ENCODE measurements around the gene TRAPPC12. TPM values are rescaled to one million over a fixed set of nuclear protein-coding genes. Genes with fewer than 3 reads are reported as not detected.
"Not testable (repeated sequence)": the region's sequence is repeated elsewhere in the genome, so short reads cannot be mapped to it uniquely, and the experiment has no call there.

TRAPPC12 gene
- total RNA-seq, 1 experiment from 2014 or later = 34.8 TPM

- DNase-seq (ENCODE audit: low read depth, low spot score) = no peak
- in situ Hi-C loops (cut with HindIII; ENCODE audit: low pct_unique_long_range_greater_than_20kb, low sequenced_read_pairs) = no loop called here
Measured at GRCh38 chr2:3442185-3442584, 62.7 kb downstream of the TRAPPC12 start.

- DNase-seq (ENCODE audit: low read depth, low spot score) = no peak
- in situ Hi-C loops (cut with HindIII; ENCODE audit: low pct_unique_long_range_greater_than_20kb, low sequenced_read_pairs) = no loop called here
Measured at GRCh38 chr2:3443083-3443482, 63.6 kb downstream of the TRAPPC12 start.

GRCh38 chr2:3443506-3444084, 64.1 kb downstream of the TRAPPC12 start:
- in situ Hi-C loops (cut with HindIII; ENCODE audit: low pct_unique_long_range_greater_than_20kb, low sequenced_read_pairs) = no loop called here
- DNase-seq (ENCODE audit: low read depth, low spot score) = no peak

- in situ Hi-C loops (cut with HindIII; ENCODE audit: low pct_unique_long_range_greater_than_20kb, low sequenced_read_pairs) = no loop called here
- no peak for DNase-seq (ENCODE audit: low read depth, low spot score)
Measured at GRCh38 chr2:3445891-3446290, 66.4 kb downstream of the TRAPPC12 start.

- in situ Hi-C loops (cut with HindIII; ENCODE audit: low pct_unique_long_range_greater_than_20kb, low sequenced_read_pairs) = no loop called here
- DNase-seq (ENCODE audit: low read depth, low spot score) = no peak
Measured at GRCh38 chr2:3446381-3446780, 66.9 kb downstream of the TRAPPC12 start.

- DNase-seq (ENCODE audit: low read depth, low spot score); in situ Hi-C loops (cut with HindIII; ENCODE audit: low pct_unique_long_range_greater_than_20kb, low sequenced_read_pairs): not testable (repeated sequence)
Measured at GRCh38 chr2:3447186-3447585, 67.7 kb downstream of the TRAPPC12 start.

- in situ Hi-C loops (cut with HindIII; ENCODE audit: low pct_unique_long_range_greater_than_20kb, low sequenced_read_pairs) = no loop called here
- no peak for DNase-seq (ENCODE audit: low read depth, low spot score)
Measured at GRCh38 chr2:3447789-3448317, 68.4 kb downstream of the TRAPPC12 start.

- DNase-seq (ENCODE audit: low read depth, low spot score); in situ Hi-C loops (cut with HindIII; ENCODE audit: low pct_unique_long_range_greater_than_20kb, low sequenced_read_pairs): not testable (repeated sequence)
Measured at GRCh38 chr2:3448441-3448911, 69.0 kb downstream of the TRAPPC12 start.

- in situ Hi-C loops (cut with HindIII; ENCODE audit: low pct_unique_long_range_greater_than_20kb, low sequenced_read_pairs) = no loop called here
Measured at GRCh38 chr2:3449086-3449485, 69.6 kb downstream of the TRAPPC12 start.

GRCh38 chr2:3449936-3450335, 70.4 kb downstream of the TRAPPC12 start:
- in situ Hi-C loops (cut with HindIII; ENCODE audit: low pct_unique_long_range_greater_than_20kb, low sequenced_read_pairs) = no loop called here
- no peak for DNase-seq (ENCODE audit: low read depth, low spot score)

More at GRCh38 chr2:3449086-3449485, 69.6 kb downstream of the TRAPPC12 start:
- DNase-seq (ENCODE audit: low read depth, low spot score) = no peak

GRCh38 chr2:3450385-3451010, 71.0 kb downstream of the TRAPPC12 start:
- no peak for DNase-seq (ENCODE audit: low read depth, low spot score)
- in situ Hi-C loops (cut with HindIII; ENCODE audit: low pct_unique_long_range_greater_than_20kb, low sequenced_read_pairs) = no loop called here

- DNase-seq (ENCODE audit: low read depth, low spot score) = no peak
- in situ Hi-C loops (cut with HindIII; ENCODE audit: low pct_unique_long_range_greater_than_20kb, low sequenced_read_pairs) = no loop called here
Measured at GRCh38 chr2:3451169-3451568, 71.7 kb downstream of the TRAPPC12 start.

- in situ Hi-C loops (cut with HindIII; ENCODE audit: low pct_unique_long_range_greater_than_20kb, low sequenced_read_pairs) = no loop called here
Measured at GRCh38 chr2:3451926-3452671, 72.6 kb downstream of the TRAPPC12 start.

GRCh38 chr2:3453190-3453999, 73.9 kb downstream of the TRAPPC12 start:
- in situ Hi-C loops (cut with HindIII; ENCODE audit: low pct_unique_long_range_greater_than_20kb, low sequenced_read_pairs) = no loop called here
- DNase-seq (ENCODE audit: low read depth, low spot score) = no peak

More at GRCh38 chr2:3451926-3452671, 72.6 kb downstream of the TRAPPC12 start:
- DNase-seq (ENCODE audit: low read depth, low spot score) = no peak

GRCh38 chr2:3454005-3454404, 74.5 kb downstream of the TRAPPC12 start:
- DNase-seq (ENCODE audit: low read depth, low spot score); in situ Hi-C loops (cut with HindIII; ENCODE audit: low pct_unique_long_range_greater_than_20kb, low sequenced_read_pairs): not testable (repeated sequence)

- no peak for DNase-seq (ENCODE audit: low read depth, low spot score)
- in situ Hi-C loops (cut with HindIII; ENCODE audit: low pct_unique_long_range_greater_than_20kb, low sequenced_read_pairs) = no loop called here
Measured at GRCh38 chr2:3454802-3455201, 75.3 kb downstream of the TRAPPC12 start.

GRCh38 chr2:3456125-3456524, 76.6 kb downstream of the TRAPPC12 start:
- in situ Hi-C loops (cut with HindIII; ENCODE audit: low pct_unique_long_range_greater_than_20kb, low sequenced_read_pairs) = no loop called here
- no peak for DNase-seq (ENCODE audit: low read depth, low spot score)
